ENCODE data around the gene LDB1.

DNA sequence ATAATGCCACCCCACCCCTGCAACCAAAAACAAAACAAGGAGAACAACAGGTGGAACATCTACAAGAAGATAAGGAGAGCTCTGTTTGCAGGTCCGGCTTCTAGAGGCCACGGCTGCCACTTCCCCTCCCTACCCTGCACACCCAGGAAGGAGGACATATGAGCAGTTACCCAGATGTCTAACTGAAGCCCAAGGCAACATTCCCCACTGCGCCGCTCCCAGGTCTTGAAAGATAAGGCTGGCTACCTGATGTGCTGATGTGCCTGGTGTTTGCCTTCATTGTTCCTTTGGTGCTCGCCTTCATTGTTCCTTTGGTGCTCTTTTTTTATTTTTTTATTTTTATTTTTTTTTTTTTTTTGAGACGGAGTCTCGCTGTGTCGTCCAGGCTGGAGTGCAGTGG, 34.0 kb downstream of the LDB1 start:
- no peak for TF ChIP-seq EZH2 (IDR thresholded peaks at IDR 0.05)
- TF ChIP-seq, protein P1, sequence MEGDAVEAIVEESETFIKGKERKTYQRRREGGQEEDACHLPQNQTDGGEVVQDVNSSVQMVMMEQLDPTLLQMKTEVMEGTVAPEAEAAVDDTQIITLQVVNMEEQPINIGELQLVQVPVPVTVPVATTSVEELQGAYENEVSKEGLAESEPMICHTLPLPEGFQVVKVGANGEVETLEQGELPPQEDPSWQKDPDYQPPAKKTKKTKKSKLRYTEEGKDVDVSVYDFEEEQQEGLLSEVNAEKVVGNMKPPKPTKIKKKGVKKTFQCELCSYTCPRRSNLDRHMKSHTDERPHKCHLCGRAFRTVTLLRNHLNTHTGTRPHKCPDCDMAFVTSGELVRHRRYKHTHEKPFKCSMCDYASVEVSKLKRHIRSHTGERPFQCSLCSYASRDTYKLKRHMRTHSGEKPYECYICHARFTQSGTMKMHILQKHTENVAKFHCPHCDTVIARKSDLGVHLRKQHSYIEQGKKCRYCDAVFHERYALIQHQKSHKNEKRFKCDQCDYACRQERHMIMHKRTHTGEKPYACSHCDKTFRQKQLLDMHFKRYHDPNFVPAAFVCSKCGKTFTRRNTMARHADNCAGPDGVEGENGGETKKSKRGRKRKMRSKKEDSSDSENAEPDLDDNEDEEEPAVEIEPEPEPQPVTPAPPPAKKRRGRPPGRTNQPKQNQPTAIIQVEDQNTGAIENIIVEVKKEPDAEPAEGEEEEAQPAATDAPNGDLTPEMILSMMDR (IDR thresholded peaks at IDR 0.05): no peak
- TF ChIP-seq EZH2phosphoT487 (IDR thresholded peaks at IDR 0.05): no peak
